Lung microvascular endothelial cell (primary cell): ENCODE results near the gene RBM42. TPM values are rescaled to one million over a fixed set of nuclear protein-coding genes. Genes with fewer than 3 reads are reported as not detected.
"Not testable (repeated sequence)": the region's sequence is repeated elsewhere in the genome, so short reads cannot be mapped to it uniquely, and the experiment has no call there.

Experiments used
- DNase-seq, 2 donors: peaks; one replicate each; pipeline versions ENCODE4 v3.0.0 to v3.0.0-alpha.2; 2010; ENCODE audit warnings: low read depth in 2 of 2
- total RNA-seq: library from RNA; depleted of rRNA; stranded (reverse); fragments of >200 nt; gene quantifications from 2 replicates; pipeline ENCODE4 v1.2.1, GENCODE V29; 2014

RBM42 gene
- total RNA-seq, 1 donor from 2014 or later = 25.6 TPM

- peak; percentile 93 to 97 for DNase-seq
Observed at GRCh38 chr19:35648017-35648961, 19.5 kb downstream of the RBM42 start, which contains the start of gene COX6B1. COX6B1 (plus strand) TSS chr19:35648323; CDS start chr19:35651244, 2,921 bp downstream.

DNA sequence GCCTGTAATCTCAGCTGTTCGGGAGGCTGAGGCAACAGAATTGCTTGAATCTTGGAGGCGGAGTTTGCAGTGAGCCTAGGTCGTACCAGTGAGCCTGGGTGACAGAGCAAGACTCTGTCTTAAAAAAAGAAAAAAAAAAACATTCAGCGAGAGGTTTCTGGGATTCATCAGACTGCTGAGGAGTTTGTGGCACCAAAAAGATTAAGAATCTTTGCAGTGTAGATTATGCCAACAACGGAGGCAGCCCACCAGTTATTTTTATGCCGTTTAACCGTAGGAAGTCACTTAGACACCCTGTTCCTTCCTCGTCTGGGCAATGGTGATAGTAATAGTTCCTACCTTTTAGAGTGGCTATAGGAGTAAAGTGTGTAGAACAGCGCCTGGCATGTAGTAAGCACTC lies 21.7 kb downstream of the RBM42 start:
- DNase-seq = no peak

DNA sequence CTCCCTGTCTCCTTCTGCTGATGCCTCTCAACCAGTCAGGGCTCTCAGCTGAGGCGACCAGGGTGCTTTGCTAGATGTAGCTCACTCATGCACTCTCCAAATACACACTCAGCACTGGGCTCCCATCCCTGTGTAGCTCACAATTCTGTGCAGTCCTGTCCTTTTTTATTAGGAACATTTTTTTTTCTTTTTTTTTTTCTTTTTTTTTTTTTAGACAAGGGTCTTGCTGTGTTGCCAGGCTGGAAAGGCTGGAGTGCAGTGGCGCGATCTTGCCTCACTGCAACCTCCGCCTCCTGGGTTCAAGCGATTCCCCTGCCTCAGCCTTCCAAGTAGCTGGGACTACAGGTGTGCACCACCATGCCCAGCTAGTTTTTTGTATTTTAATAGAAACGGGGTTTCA lies 26.0 kb downstream of the RBM42 start:
- DNase-seq = not testable (repeated sequence)

DNA sequence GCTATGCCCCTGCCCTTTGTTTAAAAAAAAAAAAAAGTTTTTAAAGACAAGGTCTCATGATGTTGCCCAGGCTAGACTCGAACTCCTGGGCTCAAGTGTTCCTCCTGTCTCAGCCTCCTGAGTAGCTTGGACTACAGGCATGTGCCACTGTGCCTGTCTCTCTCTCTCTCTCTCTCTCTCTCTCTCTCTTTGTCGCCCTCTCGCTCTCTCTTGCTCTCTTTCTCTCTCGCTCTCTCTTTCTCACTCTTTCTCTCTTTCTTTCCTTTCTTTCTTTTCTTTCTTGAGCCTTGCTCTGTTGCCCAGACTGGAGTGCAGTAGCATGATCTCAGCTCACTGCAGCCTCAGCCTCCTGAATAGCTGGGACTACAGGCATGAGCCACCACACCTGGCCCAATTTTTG lies 26.8 kb downstream of the RBM42 start:
- no peak for DNase-seq

- DNase-seq = no peak
Observed at GRCh38 chr19:35656700-35657099, 27.9 kb downstream of the RBM42 start.

DNA sequence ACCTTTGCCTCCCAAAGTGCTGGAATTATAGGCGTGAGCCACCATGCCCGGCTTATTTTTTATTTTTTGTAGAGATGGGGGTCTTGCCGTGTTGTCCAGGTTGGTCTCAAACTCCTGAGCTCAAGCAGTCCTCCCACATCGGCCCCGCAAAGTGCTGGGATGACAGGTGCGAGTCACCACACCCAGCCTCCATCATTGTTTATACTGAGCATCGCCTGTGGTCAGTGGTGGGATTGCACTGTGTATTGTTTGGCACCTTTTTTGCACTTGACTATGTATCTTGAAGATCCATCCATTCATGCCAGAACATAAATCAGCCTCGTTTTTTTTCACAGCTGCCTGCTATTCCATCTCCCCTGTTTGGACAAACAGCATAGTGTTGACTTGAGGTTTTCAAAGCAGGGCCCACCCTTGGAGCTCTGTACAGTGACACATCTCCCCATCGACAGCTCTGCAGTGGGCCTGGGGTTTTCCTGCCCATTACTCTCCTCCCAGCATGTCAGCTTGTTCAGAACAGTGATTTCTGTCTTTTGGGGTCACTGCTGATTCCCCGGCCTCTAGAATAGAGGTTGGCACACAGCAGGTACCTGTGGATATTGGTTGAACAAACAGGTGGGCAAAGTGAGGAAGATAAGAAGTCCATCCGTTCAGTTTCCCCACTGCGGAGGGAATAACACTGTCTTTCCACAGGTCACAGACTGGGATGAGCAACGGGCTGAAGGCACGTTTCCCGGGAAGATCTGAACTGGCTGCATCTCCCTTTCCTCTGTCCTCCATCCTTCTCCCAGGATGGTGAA lies 29.3 kb downstream of the RBM42 start:
- no peak for DNase-seq

DNA sequence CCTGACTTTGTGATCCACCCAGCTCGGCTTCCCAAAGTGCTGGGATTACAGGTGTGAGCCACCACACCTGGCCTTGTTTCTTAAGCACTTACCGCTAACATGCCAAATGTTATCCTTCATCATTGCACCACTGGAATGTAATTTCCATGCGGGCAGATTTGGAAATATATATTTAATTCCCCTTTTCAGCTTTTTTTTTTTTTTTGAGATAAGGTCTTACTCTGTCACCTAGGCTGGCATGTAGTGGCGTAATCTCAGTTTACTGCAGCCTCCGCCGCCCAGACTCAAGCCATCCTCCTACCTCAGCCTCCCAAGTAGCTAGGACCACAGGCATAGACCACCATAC lies 33.1 kb downstream of the RBM42 start:
- no peak for DNase-seq

DNA sequence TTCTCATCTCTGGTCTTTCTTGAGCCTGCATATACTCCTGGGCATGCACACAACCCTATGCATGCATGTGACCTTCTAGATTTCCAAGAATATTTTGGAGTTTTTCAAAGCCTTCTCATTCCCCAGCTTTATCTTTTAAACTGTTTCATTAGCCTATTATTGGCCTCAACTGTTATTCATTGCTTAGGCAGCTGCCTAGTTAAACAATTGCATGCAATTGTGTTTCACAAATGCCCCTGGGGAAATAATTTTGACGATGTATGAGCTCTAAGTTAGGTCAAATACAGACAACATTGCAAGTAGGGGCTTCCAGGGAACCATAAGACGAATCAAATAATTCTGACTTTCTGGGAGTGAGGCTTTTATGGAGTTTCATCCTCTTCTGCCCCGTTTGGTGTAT lies 35.1 kb downstream of the RBM42 start:
- no peak for DNase-seq

DNA sequence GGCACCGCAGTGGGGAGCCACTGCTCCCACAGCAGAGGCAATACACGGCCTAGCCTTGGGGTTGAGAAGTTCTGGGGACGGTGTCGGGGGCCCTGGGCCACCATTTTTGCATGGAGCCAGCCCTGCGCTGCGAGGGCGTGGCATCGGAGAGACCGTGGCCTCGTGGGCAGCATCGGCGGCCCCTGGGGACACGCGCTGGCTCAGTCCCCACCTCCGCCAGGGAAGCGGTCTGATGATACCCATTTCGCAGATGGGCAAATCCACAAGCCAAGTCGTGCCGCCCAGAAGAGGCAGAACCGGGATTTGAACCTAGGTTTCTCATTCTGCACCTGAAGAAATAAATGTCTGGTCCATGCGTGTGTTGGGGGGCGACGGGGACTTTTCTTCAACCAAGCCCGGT lies 36.3 kb downstream of the RBM42 start:
- no peak for DNase-seq

DNA sequence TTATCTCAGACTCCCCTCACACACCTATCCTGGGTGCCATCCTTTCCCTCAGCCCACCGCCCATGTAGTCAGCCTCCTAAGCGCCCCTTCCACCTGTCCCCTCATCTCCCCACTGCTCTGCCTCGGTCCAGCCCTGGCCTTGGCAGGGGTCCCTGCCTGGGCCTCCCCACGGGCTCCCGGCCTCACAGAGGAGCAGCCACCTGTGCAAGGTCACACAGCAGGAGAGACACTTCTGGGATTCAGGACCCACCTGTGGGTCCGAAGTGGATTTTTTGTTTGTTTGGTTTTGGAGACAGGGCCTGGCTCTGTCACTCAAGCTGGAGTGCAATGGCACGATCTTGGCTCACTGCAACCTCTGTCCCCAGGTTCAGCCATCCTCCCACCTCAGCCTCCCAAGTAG lies 36.8 kb downstream of the RBM42 start:
- no peak for DNase-seq

GRCh38 chr19:35666251-35666913 lies 37.5 kb downstream of the RBM42 start, which contains the start of gene UPK1A:
UPK1A (plus strand) TSS chr19:35666517; CDS start chr19:35666813, 296 bp downstream.
- DNase-seq = no peak

DNA sequence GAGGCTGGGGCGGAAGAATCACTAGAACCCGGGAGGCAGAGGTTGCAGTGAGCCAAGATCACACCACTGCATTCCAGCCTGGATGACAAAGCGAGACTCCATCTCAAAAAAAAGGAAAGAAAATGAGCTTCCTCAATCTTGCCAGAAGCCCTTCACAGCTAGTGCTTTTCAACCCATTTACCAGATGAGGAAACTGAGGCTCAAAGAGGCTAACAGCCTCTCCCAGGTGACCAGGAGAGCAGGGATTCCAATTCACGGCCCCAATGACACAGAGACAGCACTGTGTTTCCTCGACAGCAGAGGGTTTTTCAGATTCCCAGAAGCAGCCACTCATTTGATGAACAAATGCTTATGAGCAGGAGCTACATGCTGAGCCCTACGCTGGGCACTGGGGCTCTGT lies 40.7 kb downstream of the RBM42 start:
- no peak for DNase-seq

GRCh38 chr19:35669974-35670373 lies 41.1 kb downstream of the RBM42 start:
- DNase-seq = no peak

DNA sequence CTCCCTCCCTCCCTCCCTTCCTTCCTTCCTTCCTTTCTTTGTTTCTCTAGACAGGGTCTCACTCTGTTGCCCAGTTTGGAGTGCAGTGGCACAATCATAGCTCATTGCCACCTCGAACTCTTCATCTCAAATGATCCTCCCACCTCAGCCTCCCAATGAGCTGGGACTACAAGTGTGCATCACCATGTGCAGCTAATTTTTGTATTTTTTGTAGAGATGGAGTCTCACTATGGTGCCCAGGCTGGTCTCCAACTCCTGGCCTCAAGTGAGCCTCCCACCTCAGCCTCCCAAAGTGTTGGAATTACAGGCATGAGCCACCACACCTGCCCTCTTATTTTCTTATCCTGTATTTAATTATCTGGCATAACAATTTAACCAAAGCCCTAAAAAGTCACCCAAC lies 41.9 kb downstream of the RBM42 start:
- DNase-seq = no peak

- DNase-seq = no peak
Observed at GRCh38 chr19:35671818-35672217, 43.0 kb downstream of the RBM42 start.

DNA sequence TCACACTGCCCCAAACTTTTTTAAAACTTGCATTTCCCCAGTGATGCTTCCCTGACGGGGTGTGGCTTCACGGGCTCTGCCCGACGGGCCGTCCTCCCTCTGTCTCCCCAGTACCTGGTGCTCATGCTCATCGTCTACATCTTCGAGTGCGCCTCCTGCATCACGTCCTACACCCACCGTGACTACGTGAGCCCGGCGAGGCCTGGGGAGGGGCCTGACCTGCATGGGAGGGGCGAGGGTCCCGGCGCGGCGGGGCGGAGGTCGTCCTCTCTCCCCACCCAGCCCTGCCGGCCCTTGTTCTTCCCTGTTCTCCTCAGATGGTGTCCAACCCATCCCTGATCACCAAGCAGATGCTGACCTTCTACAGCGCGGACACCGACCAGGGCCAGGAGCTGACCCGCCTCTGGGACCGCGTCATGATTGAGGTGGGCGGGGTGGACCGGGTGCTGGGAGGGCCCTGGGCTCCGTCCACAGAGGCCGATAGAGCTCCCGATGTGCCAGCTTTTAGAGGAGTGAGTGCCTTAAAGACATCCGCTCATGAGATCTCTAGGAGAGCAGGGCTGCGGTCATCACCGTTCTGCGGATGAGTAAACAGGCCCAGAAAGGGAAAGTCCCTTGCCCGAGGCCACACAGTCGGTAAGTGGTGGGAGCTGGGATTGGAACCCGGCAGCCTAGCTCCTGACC lies 44.4 kb downstream of the RBM42 start:
- DNase-seq = peak; percentile 28 to 41

DNA sequence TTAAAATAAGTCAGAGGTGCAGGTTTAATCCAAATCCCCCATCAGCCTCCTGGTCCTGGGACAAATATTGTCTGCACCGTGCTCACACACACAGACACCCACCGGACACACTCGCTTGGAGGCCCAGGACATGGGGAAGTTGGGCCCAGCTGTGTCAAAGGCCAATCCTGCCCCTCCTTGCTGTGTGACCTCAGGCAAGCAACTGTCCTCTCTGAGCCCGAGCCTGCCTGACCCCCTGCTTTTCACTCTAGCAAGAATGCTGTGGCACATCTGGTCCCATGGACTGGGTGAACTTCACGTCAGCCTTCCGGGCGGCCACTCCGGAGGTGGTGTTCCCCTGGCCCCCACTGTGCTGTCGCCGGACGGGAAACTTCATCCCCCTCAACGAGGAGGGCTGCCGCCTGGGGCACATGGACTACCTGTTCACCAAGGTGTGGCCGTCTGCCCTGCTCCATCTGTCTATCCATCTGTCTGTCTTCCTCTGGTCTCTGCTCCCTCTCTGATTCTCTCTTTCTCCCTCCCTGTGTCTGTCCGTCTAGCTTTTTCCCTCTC lies 46.8 kb downstream of the RBM42 start:
- DNase-seq = no peak
